Hindlimb muscle (tissue), 1 donor: ENCODE results near the gene ELAVL4. TPM values are rescaled to one million over a fixed set of nuclear protein-coding genes. Genes with fewer than 3 reads are reported as not detected.

ENCODE experiments used
- polyA plus RNA-seq: library from polyadenylated mRNA; unstranded; fragments of 120-200 nt; gene quantifications from one replicate; pipeline ENCODE4 v1.2.1, GENCODE V29; 2013; ENCODE audit not compliant: insufficient read length

Gene ELAVL4
- polyA plus RNA-seq, 1 donor: not detected

Other genes with a start within 250 kb of the ELAVL4 start
- 0.22 TPM for gene AGBL4, start 85.0 kb upstream of the ELAVL4 start, polyA plus RNA-seq